ENCODE results near the gene MYH13.
A peak's percentile ranks its signal among the peaks of the same experiment; 100 is the strongest.

MYH13 gene

GRCh38 chr17:10372906-10373305, at the start of gene MYH13:
Gene MYH13 (minus strand): TSS chr17:10373006. CDS start chr17:10364530, 8,476 bp downstream.
- no peak for DNase-seq

- no peak for DNase-seq
These were observed 49.2 kb upstream of the MYH13 start, which contains the start of gene MYH8 for GRCh38 chr17:10421900-10422542. Gene MYH8 (minus strand): TSS chr17:10421950. CDS start chr17:10420227, 1,723 bp downstream.

- DNase-seq: no peak
These were observed 48.4 kb upstream of the MYH13 start for GRCh38 chr17:10421211-10421610.

GRCh38 chr17:10420811-10421210, 48.0 kb upstream of the MYH13 start:
- no peak for DNase-seq

GRCh38 chr17:10417431-10417830, 44.6 kb upstream of the MYH13 start:
- DNase-seq: no peak

GRCh38 chr17:10415161-10415560, 42.4 kb upstream of the MYH13 start:
- no peak for DNase-seq

GRCh38 chr17:10403589-10403988, 30.8 kb upstream of the MYH13 start:
- no peak for DNase-seq

GRCh38 chr17:10398352-10398751, 25.5 kb upstream of the MYH13 start:
- no peak for DNase-seq

GRCh38 chr17:10396524-10397163, 23.8 kb upstream of the MYH13 start:
- no peak for DNase-seq

GRCh38 chr17:10394201-10394887, 21.5 kb upstream of the MYH13 start:
- DNase-seq: no peak

GRCh38 chr17:10392880-10393279, 20.1 kb upstream of the MYH13 start:
- DNase-seq: no peak

GRCh38 chr17:10385871-10386270, 13.1 kb upstream of the MYH13 start:
- no peak for DNase-seq

- no peak for DNase-seq
These were observed 11.4 kb upstream of the MYH13 start for GRCh38 chr17:10384175-10384574.

- DNase-seq: no peak
These were observed 8.0 kb upstream of the MYH13 start for GRCh38 chr17:10380631-10381408.

GRCh38 chr17:10370016-10370608, 2.7 kb downstream of the MYH13 start:
- DNase-seq: no peak

GRCh38 chr17:10369239-10369638, 3.6 kb downstream of the MYH13 start:
- no peak for DNase-seq

- no peak for DNase-seq
These were observed 4.2 kb downstream of the MYH13 start for GRCh38 chr17:10368561-10368960.

- DNase-seq: no peak
These were observed 12.2 kb downstream of the MYH13 start for GRCh38 chr17:10360578-10360977.

- DNase-seq: peak; percentile 5
These were observed 15.0 kb downstream of the MYH13 start for GRCh38 chr17:10357768-10358167.

- no peak for DNase-seq
These were observed 18.2 kb downstream of the MYH13 start for GRCh38 chr17:10354651-10355050.

GRCh38 chr17:10352893-10353292, 19.9 kb downstream of the MYH13 start:
- no peak for DNase-seq

GRCh38 chr17:10349403-10349802, 23.4 kb downstream of the MYH13 start:
- no peak for DNase-seq

- no peak for DNase-seq
These were observed 28.0 kb downstream of the MYH13 start for GRCh38 chr17:10344816-10345215.

All from stimulated activated CD4-positive, alpha-beta T cell treated with anti-CD3 and anti-CD28 coated beads, Interleukin-4, amount 100 ng/mL, for 1 hour (primary cell).